NCI-H345 (cell line): Measurements from ENCODE around the gene UPF3B.
"Not testable (repeated sequence)": the region's sequence is repeated elsewhere in the genome, so short reads cannot be mapped to it uniquely, and the experiment has no call there.

ENCODE experiments used
- DNase-seq: peaks from one replicate; lab custom pipeline; 2025; lab: John Stamatoyannopoulos, UW

The UPF3B gene

DNA sequence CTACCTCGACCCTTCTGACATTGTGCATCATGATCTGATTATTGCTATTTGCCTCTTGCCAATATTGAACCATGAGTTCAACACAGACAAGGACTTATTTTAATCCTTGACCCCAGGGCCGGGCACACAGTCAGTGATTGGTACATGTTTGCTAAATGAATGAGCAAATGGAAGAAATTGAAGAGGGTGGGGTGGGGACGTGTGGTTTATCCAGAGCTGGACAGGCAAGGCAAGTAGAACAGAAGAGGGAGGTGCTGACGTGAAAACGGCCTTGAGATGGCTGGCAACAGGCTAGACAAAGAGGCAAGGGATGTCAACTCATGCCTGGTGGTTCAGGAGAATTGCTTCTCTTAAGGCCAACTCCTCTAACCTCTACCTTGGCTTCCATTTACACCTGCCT lies 28.5 kb downstream of the UPF3B start:
- DNase-seq = not testable (repeated sequence)

DNA sequence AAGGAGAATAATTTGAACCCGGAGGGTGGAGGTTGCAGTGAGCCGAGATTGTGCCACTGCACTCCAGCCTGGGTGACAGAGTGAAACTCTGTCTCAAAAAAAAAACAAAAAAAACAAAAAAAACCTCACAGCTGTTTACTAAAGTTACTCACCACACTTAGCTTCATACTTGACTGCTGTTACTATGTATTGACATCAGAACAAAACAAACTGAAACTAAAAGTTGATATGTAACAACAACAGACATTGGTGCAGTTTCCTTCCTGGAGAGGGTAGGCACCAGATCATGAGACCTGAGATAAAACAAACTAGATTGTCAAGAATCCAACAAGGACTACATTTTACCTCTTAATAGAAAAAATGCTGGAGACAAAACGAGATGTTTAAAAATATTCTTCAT lies 31.1 kb downstream of the UPF3B start:
- DNase-seq = not testable (repeated sequence)

DNA sequence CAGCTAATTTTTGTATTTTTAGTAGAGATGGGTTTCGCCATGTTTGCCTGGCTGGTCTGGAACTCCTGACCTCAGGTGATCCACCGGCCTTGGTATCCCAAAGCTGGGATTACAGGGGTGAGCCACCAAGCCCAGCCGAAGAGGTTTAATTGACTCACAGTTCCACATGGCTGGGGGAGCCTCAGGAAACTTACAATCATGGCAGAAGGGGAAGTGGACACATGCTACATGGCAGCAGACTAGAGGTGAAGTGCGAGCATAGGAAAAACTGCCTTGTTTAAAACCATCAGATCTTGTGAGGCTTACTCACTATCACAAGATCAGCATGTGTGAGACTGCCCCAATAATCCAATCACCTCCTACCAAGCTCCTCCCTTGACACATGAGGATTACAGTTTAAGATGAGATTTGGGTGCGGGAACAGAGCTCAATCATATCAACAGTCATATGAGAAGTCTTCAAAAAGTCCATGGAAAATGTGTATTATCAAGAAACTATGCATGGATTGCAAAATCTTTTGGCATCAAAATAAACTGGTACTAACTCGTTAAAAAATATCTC lies 35.6 kb downstream of the UPF3B start:
- no peak for DNase-seq

DNA sequence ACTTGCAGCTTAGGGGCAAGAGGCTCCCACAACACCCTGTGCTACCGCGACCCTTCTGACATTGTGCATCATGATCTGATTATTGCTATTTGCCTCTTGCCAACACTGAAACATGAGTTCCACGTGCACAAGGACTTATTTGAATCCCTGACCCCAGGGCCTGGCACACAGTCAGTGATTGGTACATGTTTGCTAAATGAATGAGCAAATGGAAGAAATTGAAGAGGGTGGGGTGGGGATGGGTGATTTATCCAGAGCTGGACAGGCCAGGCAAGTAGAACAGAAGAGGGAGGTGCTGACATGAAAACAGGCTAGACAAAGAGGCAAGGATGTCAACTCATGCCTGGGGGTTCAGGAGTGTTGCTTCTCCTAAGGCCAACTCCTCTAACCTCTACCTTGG lies 36.5 kb downstream of the UPF3B start:
- DNase-seq = no peak

DNA sequence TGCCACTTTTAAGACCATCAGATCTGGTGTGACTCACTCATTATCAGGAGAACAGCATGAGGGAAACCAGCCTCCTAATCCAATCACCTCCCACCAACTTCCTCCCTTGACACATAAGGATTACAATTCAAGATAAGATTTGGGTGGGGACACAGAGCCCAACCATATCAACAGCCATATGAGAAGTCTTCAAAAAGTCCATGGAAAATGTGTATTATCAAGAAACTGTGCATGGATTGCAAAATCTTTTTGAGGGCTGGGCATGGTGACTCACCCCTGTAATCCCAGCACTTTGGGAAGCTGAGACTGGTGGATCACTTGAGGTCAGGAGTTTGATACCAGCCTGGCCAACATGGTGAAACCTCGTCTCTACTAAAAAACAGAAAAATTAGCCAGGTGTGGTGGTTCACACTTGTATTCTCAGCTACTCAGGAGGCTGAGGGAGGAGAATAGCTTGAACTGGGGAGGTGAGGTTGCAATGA lies 43.5 kb downstream of the UPF3B start:
- DNase-seq = no peak

DNA sequence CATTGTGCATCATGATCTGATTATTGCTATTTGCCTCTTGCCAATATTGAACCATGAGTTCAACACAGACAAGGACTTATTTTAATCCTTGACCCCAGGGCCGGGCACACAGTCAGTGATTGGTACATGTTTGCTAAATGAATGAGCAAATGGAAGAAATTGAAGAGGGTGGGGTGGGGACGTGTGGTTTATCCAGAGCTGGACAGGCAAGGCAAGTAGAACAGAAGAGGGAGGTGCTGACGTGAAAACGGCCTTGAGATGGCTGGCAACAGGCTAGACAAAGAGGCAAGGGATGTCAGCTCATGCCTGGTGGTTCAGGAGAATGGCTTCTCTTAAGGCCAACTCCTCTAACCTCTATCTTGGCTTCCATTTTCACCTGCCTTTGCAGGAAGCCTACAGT lies 44.3 kb downstream of the UPF3B start:
- DNase-seq = not testable (repeated sequence)

DNA sequence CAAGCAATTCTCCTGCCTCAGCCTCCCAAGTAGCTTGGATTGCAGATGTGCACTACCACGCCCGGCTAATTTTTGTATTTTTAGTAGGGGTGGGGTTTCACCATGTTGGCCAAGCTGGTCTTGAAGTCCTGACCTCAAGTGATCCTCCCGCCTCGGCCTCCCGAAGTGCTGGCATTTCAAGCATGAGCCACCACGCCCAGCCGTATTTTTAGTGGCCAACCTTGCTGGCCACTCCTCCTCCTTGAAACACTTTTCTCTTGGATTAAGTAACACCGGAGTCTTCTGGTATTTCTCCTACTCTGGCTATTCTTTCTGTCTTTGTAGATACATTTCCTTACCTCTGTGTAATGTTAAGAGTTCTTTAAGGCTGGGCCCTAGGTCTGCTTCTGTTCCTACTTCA lies 50.2 kb downstream of the UPF3B start:
- DNase-seq = no peak

DNA sequence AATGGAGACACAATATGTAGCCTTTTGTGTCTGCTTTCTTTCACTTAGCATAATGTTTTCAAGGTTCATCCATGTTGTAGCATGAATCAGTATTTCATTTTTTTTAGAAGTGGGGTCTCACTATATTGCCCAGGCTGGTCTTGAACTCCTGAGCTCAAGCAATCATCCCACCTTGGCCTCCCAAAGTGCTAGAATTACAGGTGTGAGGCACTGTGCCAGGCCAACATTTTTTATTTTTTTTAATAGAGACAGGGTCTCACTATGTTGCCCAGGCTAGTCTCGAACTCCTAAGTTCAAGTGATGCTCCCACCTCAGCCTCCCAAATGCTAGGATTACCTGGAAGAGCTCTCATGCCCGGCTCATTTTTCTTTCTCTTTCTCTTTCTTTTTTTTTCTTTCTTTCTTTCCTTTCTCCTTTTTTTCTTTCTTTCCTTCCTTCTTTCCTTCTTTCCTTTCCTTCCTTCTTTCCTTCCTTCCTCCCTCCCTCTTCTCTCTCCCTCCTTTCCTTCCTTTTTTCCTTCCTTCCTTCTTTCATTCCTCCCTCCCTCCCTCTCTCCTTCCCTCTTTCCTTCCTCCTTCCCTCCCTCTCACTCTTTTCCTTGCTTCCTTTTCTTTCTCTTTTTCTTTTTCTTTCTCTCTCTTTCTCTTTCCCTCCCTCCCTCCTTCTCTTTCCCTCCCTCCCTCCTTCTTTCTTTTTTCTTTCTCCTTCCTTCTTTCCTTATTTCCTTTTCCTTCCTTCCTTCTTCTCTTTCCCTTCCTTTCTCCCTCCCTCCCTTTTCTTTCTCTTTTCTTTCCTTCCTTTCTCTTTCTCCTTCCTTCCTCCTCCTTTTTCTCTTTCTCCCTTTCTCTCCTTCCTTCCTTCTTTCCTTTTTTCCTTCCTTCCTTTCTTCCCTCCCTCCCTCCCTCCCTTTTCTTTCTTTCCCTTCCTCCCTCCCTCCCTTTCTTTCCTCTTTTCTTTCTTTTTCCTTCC lies 51.2 kb downstream of the UPF3B start:
- DNase-seq = no peak

DNA sequence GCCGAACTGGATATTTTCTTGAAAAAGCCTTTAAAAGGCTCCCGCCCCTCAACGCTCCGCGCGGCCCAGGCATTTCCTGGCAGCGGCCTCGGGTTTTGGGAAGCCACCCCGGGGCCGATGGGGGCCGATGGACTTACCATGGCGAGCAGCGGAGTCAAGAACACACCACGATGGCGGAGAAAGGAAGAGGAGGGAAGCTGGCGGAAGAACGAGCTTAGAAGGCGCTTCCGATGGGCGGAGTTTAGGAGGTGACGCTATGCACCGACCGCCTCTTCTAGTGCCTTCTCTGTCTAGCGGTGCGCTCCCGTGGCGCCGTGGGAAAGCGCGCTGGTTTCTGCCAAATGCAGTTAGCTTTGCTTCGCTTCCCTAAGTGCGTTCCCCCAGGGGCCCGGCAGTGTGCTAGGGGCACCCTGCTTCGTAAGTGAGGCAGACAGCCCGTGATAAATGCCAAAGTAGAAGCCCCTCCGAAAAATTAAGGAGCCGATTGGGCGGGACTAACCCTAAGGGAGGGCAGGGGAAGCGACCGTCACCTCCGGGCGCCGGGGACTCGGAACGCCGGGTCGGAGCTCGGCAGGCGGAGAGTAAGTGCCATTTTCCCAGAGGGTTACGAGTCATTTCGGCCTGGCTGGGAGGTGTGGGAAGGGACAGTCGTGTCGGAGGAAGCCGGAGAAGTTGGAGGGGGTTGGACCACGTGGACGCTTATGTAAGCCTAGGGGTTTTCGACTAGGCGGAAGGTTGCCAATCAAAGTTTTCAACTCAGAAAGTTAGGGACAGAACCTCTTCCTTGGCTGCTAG lies 61.1 kb downstream of the UPF3B start, which contains the start of gene RPL39:
RPL39 (minus strand) TSS at position 194 of the 795 bp plus-strand sequence; CDS start at position 140, 54 bp downstream.
- peak; percentile 90 for DNase-seq

DNA sequence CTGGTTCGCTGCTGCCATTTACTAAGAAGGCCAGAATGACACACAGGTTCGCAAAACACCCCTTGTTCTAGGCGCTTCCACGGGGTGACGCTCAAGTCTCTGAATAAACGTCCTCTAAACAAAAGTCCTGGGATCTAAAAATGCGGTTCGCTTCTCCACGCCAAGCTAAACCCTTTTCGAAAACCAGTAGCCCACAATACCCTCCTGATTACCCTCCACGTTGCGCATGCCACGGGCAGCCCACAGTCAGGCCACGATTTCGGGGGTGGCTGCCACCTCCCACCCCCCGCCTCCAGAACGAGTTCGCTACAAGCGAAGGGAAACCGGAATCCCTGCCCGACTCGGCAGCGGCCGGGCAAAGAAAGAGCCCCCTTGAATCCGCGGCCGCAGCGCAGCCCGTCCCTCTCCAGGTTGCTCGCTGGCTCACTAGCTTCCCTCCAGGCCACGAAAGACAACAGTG lies 61.8 kb downstream of the UPF3B start:
- DNase-seq = peak; percentile 31

DNA sequence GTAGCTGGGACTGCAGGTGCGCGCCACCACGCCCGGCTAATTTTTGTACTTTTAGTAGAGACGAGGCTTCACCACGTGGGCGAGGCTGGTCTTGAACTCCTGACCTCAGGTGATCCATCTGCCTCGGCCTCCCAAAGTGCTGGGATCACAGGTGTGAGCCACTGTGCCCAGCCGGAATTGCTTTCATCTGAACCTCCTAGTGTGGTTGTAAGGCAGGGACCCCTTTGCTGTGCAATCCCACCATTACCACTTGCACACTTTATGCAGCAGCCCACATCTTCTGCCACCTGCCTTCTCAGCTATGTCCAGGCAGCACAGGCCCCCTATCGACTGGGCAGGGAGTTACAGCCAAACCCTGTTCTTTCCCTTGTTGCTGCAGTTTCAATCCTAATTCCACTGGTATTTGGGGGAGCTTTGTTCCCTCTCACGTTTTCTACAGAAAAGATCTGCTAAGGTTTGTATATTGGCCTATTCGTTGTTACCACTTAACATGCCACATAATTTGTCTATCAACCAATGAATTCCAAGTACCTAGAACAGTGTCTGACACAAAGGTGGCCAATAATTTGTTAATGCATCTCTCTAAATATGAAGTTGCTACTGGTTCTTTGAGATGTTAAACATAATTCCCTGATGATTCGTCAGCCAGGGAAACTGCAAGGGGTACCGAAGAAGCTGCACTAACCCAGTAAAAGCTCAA lies 67.9 kb downstream of the UPF3B start:
- DNase-seq = peak; percentile 0
